Measurements from ENCODE around the gene TBC1D2B.

- TF ChIP-seq, protein P1, sequence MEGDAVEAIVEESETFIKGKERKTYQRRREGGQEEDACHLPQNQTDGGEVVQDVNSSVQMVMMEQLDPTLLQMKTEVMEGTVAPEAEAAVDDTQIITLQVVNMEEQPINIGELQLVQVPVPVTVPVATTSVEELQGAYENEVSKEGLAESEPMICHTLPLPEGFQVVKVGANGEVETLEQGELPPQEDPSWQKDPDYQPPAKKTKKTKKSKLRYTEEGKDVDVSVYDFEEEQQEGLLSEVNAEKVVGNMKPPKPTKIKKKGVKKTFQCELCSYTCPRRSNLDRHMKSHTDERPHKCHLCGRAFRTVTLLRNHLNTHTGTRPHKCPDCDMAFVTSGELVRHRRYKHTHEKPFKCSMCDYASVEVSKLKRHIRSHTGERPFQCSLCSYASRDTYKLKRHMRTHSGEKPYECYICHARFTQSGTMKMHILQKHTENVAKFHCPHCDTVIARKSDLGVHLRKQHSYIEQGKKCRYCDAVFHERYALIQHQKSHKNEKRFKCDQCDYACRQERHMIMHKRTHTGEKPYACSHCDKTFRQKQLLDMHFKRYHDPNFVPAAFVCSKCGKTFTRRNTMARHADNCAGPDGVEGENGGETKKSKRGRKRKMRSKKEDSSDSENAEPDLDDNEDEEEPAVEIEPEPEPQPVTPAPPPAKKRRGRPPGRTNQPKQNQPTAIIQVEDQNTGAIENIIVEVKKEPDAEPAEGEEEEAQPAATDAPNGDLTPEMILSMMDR (conservative IDR thresholded peaks at IDR 0.05; ENCODE audit: low read depth, low read length), result no peak
- TF ChIP-seq MXI1 (IDR thresholded peaks at IDR 0.05; ENCODE audit: borderline replicate concordance, low read depth, low read length) (no peak), CEBPB (IDR thresholded peaks at IDR 0.05; ENCODE audit: low read depth, low read length) (no peak), BHLHE40 (IDR thresholded peaks at IDR 0.05; ENCODE audit: low read depth, low read length) (no peak), POLR2A (IDR thresholded peaks at IDR 0.05; ENCODE audit: low read depth, low read length) (no peak), RCOR1 (IDR thresholded peaks at IDR 0.05; ENCODE audit: insufficient replicate concordance, low read length) (no peak), NFE2L2 (IDR thresholded peaks at IDR 0.05; ENCODE audit: low read depth, low read length) (no peak)
Measured at GRCh38 chr15:78035321-78035751, 42.2 kb downstream of the TBC1D2B start.

Measured in IMR-90 (cell line).